K562 (cell line): Measurements from ENCODE around the gene DOCK1. TPM values are rescaled to one million over a fixed set of nuclear protein-coding genes. Genes with fewer than 3 reads are reported as not detected.

Experiments
- ATAC-seq: fragments of 200-7000 bp; cut with Tn5 transposase; 3 replicates; pipeline ENCODE4 v1.9.1; 2020; ENCODE audit warnings: moderate library complexity
- BruUV-seq: library from RNA; stranded (reverse); fragments of 400-500 nt; replicated peaks from 2 replicates; lab custom pipeline; 2021; lab: Mats Ljungman, UMichigan
- CTCF ChIA-PET: fragments of 300-600 bp; formaldehyde crosslinking; extraction: SDS; loops from one replicate; lab custom pipeline; 2021; ENCODE audit warnings: low intra/inter-chr PET ratio; lab: Yijun Ruan, JAX
- POLR2A ChIA-PET: fragments of 300-600, 350-650 bp; sonication (Branson Sonifier 250); formaldehyde crosslinking; extraction: SDS; loops from one replicate; lab custom pipeline; 2021; ENCODE audit warnings: antibody characterized with exemption, inconsistent platforms; lab: Yijun Ruan, JAX
- DNase-seq, 4 experiments: peaks; one replicate each; pipeline versions ENCODE4 v3.0.0 to v3.0.0-alpha.2; 2011 to 2018; ENCODE audit warnings: low spot score in 3 of 4, mixed read lengths in 3 of 4; ENCODE audit errors: extremely low read depth in 1 of 4
- FAIRE-seq: peaks from 2 replicates; lab custom pipeline; 2011; peaks lifted over from hg19 to GRCh38; lab: Jason Lieb, UNC
- H2AFZ ChIP-seq: 2 replicates; pipeline ENCODE4 v1.6.0; 2011; ENCODE audit warnings: low read depth, low read length, control low read depth, inconsistent platforms
- H3K27ac ChIP-seq: fragments of 200-600 bp; 3 replicates; pipeline ENCODE4 v1.8.0; 2011; ENCODE audit warnings: low read depth, mild to moderate bottlenecking, control low read depth, inconsistent platforms, low read length, moderate library complexity, mixed read lengths; ENCODE audit errors: extremely low read depth
- H3K27me3 ChIP-seq, 2 experiments: fragments of 300-600 bp in 1 of 2; 2 replicates in 1 of 2; 3 replicates in 1 of 2; pipeline versions ENCODE4 v1.6.0 to v1.8.0; 2011; ENCODE audit warnings: inconsistent platforms in 2 of 2, low read length in 2 of 2, mild to moderate bottlenecking in 1 of 2, mixed read lengths in 1 of 2, moderate library complexity in 1 of 2; ENCODE audit not compliant: control insufficient read depth in 2 of 2, insufficient read depth in 2 of 2
- H3K36me3 ChIP-seq: fragments of 300-600 bp; 3 replicates; pipeline ENCODE4 v1.8.0; 2011; ENCODE audit warnings: mild to moderate bottlenecking, low read length, inconsistent platforms; ENCODE audit not compliant: control insufficient read depth, insufficient read depth
- H3K4me1 ChIP-seq, 2 experiments: fragments of 200-600 bp in 1 of 2; replicated peaks in 1 of 2; 2 replicates in 1 of 2; 3 replicates in 1 of 2; pipeline versions ENCODE4 v1.5.1 to v1.8.0; 2011; ENCODE audit warnings: inconsistent platforms in 2 of 2, low read length in 2 of 2, mild to moderate bottlenecking in 1 of 2, mixed read lengths in 1 of 2, moderate library complexity in 1 of 2; ENCODE audit not compliant: control insufficient read depth in 2 of 2, insufficient read depth in 2 of 2
- H3K4me2 ChIP-seq: 2 replicates; pipeline ENCODE4 v1.6.1; 2011; ENCODE audit warnings: low read length, control low read depth, inconsistent platforms, mixed read lengths; ENCODE audit not compliant: insufficient read depth
- H3K4me3 ChIP-seq: fragments of 200-600 bp; sonication (generic), shearing (Covaris generic); 2 replicates; pipeline ENCODE4 v1.5.1; 2016; ENCODE audit warnings: control low read depth, inconsistent platforms
- H3K79me2 ChIP-seq: fragments of 200-600 bp; 3 replicates; pipeline ENCODE4 v1.8.0; 2011; ENCODE audit warnings: low read length, inconsistent platforms; ENCODE audit not compliant: control insufficient read depth, insufficient read depth
- H3K9ac ChIP-seq, 2 experiments: 2 replicates each; pipeline versions ENCODE4 v1.6.0 to v1.6.1; 2011; ENCODE audit warnings: low read depth in 2 of 2, low read length in 2 of 2, control low read depth in 1 of 2, inconsistent platforms in 1 of 2, mild to moderate bottlenecking in 1 of 2, mixed read lengths in 1 of 2; ENCODE audit not compliant: insufficient read depth in 1 of 2
- H3K9me1 ChIP-seq: one replicate; pipeline ENCODE4 v1.6.0; 2011; ENCODE audit warnings: inconsistent platforms, mild to moderate bottlenecking, low read length, moderate library complexity; ENCODE audit not compliant: control insufficient read depth, insufficient read depth
- H3K9me3 ChIP-seq: replicated peaks from 2 replicates; pipeline ENCODE4 v1.5.1; 2011; ENCODE audit warnings: low read depth, low read length, inconsistent platforms; ENCODE audit not compliant: control insufficient read depth, insufficient read depth
- H4K20me1 ChIP-seq: replicated peaks from 2 replicates; pipeline ENCODE4 v1.6.1; 2011; ENCODE audit warnings: low read length, inconsistent platforms, mixed read lengths; ENCODE audit not compliant: control insufficient read depth, insufficient read depth
- CBFB ChIP-seq: sonication (generic); formaldehyde crosslinking; IDR thresholded peaks from 2 replicates; pipeline ENCODE4 v1.4.0; 2020; ENCODE audit warnings: mild to moderate bottlenecking, missing genetic modification reagents
- CBX1 ChIP-seq: sonication (generic); IDR thresholded peaks from 2 replicates; pipeline ENCODE4 v1.6.1; 2016; ENCODE audit warnings: antibody characterized with exemption, low read depth, mild to moderate bottlenecking
- DACH1 ChIP-seq: fragments of 450-650 bp; IDR thresholded peaks from 2 replicates; pipeline ENCODE4 v1.6.1; 2018; ENCODE audit not compliant: partially characterized antibody
- EHMT2 ChIP-seq: fragments of 450-650 bp; IDR thresholded peaks from 2 replicates; pipeline ENCODE4 v1.6.1; 2018; ENCODE audit warnings: antibody characterized with exemption
- ETV5 ChIP-seq: sonication (generic); formaldehyde crosslinking; IDR thresholded peaks from 2 replicates; pipeline ENCODE4 v1.4.0; 2020; ENCODE audit warnings: low read depth, mild to moderate bottlenecking, missing genetic modification reagents
- HNRNPL ChIP-seq: fragments of 200-400 bp; formaldehyde crosslinking; IDR thresholded peaks from 2 replicates; pipeline ENCODE4 v1.6.1; 2017; ENCODE audit warnings: low read depth, mild to moderate bottlenecking, low read length
- RCOR1 ChIP-seq, 2 experiments: IDR thresholded peaks; 2 replicates each; pipeline ENCODE4 v1.6.1; 2012; ENCODE audit warnings: low read depth in 2 of 2, low read length in 2 of 2, borderline replicate concordance in 1 of 2, improper control_type of control experiment in 1 of 2
- SOX6 ChIP-seq: fragments of 450-650 bp; IDR thresholded peaks from 2 replicates; pipeline ENCODE4 v1.6.1; 2014; ENCODE audit warnings: mild to moderate bottlenecking
- ZNF217 ChIP-seq: sonication (generic); formaldehyde crosslinking; IDR thresholded peaks from 2 replicates; pipeline ENCODE4 v1.8.0; 2022; ENCODE audit warnings: mild to moderate bottlenecking, missing genetic modification reagents
- WGBS: fragments of 100-300 bp; shearing (Covaris generic); methylation state at CpG from one replicate; pipeline ENCODE4 v1.1.6; 2016; ENCODE audit warnings: low coverage, mixed read lengths; ENCODE audit not compliant: insufficient coverage; ENCODE audit errors: missing lambda C conversion rate; 5-methylcytosine and 5-hydroxymethylcytosine counted together
- in situ Hi-C: fragments of 300-500 bp; cut with MboI; formaldehyde crosslinking; loops from 4 replicates; pipeline ENCODE4 v1.15.0; 2018; ENCODE audit warnings: inconsistent platforms, mixed read lengths
- intact Hi-C: fragments of 100-400 bp; cut with micrococcal nuclease; formaldehyde crosslinking; loops from 2 replicates; pipeline ENCODE4 v1.14.2; 2022
- polyA plus RNA-seq, 8 experiments: library from polyadenylated mRNA; depleted of rRNA in 4 of 8; stranded (reverse) in 5 of 8; unstranded in 3 of 8; fragments of >200 nt; fragmentation: Nextera tagmentation in 2 of 8; fragmentation: Illumina TruSeq in 1 of 8; extraction: Ambion mirVana in 2 of 8; extraction: Trizol in 1 of 8; gene quantifications; 2 replicates each; pipeline versions ENCODE4 v1.2.1 to v1.2.3, GENCODE V29; 2011 to 2014; ENCODE audit warnings: inconsistent platforms in 1 of 8, missing spikeins in 1 of 8
- total RNA-seq, 7 experiments: library from RNA; depleted of rRNA in 6 of 7; stranded (reverse); fragments of >200 nt in 6 of 7; fragmentation: Illumina TruSeq in 2 of 7; extraction: Trizol in 2 of 7; gene quantifications; 2 replicates each; pipeline versions ENCODE4 v1.2.1 to v1.2.3, GENCODE V29; 2011 to 2021; ENCODE audit warnings: low replicate concordance in 1 of 7
- TF ChIP-seq, protein P1 (sequence below): fragments of 250-450 bp; sonication (Bioruptor Pico); IDR thresholded peaks from 2 replicates; pipeline ENCODE4 v1.4.0; 2020
- TF ChIP-seq, protein P2 (sequence below): sonication (generic); formaldehyde crosslinking; IDR thresholded peaks from 2 replicates; pipeline ENCODE4 v1.8.0; 2022; ENCODE audit warnings: mild to moderate bottlenecking, missing genetic modification reagents
- TF ChIP-seq, protein P3 (sequence below), 2 experiments: fragments of 450-650 bp; IDR thresholded peaks; 2 replicates each; pipeline ENCODE4 v1.6.1; 2016

Gene DOCK1
- total and polyA plus RNA-seq, 9 of the 15 experiments (the other 6 are each of a cell fraction or from before 2014, with no cell fraction given): 0.31 TPM; not detected in 8

DNA sequence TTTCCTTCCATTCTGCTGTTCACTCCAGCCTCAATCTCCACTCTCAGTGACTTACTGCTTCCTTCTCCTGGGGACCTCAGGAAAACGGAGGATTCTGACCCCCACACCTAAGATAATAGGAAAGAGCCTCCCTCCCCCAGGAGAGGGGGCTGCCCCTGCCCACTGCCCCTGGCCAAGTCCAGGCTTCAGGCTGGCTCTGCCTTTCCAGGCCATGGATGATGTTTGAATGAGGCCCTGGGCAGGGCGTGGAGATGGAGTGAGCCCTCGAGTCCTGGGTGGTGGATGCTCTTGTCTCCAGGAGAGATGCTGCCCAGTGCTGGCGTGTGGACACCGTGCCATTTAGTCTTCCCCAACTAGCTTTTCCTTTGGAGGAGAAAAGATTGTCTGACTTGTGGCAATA is 184.2 kb downstream of the DOCK1 start:
- no peak for FAIRE-seq
- no peaks in the 10 kb centered on the region for H3K9me3 ChIP-seq
- no peaks in the 10 kb centered on the region for H3K27me3 ChIP-seq
- no peaks in the 10 kb centered on the region for H4K20me1 ChIP-seq
- no peak overlapping the region for H2AFZ ChIP-seq
- no peaks in the 10 kb centered on the region for H3K79me2 ChIP-seq
- intact Hi-C loops: no loop called here
- no peak for ATAC-seq
- 5% methylated on average over 2 of the region's 5 CpGs for WGBS
- BruUV-seq: no TSS peak
- DNase-seq: no peak
- no peak overlapping the region for H3K27ac ChIP-seq
- H3K4me1 ChIP-seq: no peaks in the 10 kb centered on the region
- ChIA-PET POLR2A (no interaction called here), CTCF (no interaction called here)
- in situ Hi-C loops: no loop called here
- no peaks in the 10 kb centered on the region for H3K9me1 ChIP-seq
- H3K36me3 ChIP-seq: no peaks in the 10 kb centered on the region
- H3K9ac ChIP-seq: no peak overlapping the region
- H3K4me2 ChIP-seq: no peak overlapping the region
- H3K4me3 ChIP-seq: no peak overlapping the region
- no peak for TF ChIP-seq HNRNPL
- TF ChIP-seq RCOR1 (IDR thresholded peaks at IDR 0.05; ENCODE audit: borderline replicate concordance in 1 of 2, low read depth in 2 of 2, low read length in 2 of 2): no peak
- TF ChIP-seq, protein P1, sequence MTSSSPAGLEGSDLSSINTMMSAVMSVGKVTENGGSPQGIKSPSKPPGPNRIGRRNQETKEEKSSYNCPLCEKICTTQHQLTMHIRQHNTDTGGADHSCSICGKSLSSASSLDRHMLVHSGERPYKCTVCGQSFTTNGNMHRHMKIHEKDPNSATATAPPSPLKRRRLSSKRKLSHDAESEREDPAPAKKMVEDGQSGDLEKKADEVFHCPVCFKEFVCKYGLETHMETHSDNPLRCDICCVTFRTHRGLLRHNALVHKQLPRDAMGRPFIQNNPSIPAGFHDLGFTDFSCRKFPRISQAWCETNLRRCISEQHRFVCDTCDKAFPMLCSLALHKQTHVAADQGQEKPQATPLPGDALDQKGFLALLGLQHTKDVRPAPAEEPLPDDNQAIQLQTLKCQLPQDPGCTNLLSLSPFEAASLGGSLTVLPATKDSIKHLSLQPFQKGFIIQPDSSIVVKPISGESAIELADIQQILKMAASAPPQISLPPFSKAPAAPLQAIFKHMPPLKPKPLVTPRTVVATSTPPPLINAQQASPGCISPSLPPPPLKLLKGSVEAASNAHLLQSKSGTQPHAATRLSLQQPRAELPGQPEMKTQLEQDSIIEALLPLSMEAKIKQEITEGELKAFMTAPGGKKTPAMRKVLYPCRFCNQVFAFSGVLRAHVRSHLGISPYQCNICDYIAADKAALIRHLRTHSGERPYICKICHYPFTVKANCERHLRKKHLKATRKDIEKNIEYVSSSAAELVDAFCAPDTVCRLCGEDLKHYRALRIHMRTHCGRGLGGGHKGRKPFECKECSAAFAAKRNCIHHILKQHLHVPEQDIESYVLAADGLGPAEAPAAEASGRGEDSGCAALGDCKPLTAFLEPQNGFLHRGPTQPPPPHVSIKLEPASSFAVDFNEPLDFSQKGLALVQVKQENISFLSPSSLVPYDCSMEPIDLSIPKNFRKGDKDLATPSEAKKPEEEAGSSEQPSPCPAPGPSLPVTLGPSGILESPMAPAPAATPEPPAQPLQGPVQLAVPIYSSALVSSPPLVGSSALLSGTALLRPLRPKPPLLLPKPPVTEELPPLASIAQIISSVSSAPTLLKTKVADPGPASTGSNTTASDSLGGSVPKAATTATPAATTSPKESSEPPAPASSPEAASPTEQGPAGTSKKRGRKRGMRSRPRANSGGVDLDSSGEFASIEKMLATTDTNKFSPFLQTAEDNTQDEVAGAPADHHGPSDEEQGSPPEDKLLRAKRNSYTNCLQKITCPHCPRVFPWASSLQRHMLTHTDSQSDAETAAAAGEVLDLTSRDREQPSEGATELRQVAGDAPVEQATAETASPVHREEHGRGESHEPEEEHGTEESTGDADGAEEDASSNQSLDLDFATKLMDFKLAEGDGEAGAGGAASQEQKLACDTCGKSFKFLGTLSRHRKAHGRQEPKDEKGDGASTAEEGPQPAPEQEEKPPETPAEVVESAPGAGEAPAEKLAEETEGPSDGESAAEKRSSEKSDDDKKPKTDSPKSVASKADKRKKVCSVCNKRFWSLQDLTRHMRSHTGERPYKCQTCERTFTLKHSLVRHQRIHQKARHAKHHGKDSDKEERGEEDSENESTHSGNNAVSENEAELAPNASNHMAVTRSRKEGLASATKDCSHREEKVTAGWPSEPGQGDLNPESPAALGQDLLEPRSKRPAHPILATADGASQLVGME (CRISPR knock-in tag): no peak
- TF ChIP-seq, protein P2, sequence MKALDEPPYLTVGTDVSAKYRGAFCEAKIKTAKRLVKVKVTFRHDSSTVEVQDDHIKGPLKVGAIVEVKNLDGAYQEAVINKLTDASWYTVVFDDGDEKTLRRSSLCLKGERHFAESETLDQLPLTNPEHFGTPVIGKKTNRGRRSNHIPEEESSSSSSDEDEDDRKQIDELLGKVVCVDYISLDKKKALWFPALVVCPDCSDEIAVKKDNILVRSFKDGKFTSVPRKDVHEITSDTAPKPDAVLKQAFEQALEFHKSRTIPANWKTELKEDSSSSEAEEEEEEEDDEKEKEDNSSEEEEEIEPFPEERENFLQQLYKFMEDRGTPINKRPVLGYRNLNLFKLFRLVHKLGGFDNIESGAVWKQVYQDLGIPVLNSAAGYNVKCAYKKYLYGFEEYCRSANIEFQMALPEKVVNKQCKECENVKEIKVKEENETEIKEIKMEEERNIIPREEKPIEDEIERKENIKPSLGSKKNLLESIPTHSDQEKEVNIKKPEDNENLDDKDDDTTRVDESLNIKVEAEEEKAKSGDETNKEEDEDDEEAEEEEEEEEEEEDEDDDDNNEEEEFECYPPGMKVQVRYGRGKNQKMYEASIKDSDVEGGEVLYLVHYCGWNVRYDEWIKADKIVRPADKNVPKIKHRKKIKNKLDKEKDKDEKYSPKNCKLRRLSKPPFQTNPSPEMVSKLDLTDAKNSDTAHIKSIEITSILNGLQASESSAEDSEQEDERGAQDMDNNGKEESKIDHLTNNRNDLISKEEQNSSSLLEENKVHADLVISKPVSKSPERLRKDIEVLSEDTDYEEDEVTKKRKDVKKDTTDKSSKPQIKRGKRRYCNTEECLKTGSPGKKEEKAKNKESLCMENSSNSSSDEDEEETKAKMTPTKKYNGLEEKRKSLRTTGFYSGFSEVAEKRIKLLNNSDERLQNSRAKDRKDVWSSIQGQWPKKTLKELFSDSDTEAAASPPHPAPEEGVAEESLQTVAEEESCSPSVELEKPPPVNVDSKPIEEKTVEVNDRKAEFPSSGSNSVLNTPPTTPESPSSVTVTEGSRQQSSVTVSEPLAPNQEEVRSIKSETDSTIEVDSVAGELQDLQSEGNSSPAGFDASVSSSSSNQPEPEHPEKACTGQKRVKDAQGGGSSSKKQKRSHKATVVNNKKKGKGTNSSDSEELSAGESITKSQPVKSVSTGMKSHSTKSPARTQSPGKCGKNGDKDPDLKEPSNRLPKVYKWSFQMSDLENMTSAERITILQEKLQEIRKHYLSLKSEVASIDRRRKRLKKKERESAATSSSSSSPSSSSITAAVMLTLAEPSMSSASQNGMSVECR (CRISPR knock-in tag): no peak
- TF ChIP-seq ETV5 (CRISPR knock-in tag): no peak
- no peak for TF ChIP-seq ZNF217 (CRISPR knock-in tag)
- TF ChIP-seq, protein P3, sequence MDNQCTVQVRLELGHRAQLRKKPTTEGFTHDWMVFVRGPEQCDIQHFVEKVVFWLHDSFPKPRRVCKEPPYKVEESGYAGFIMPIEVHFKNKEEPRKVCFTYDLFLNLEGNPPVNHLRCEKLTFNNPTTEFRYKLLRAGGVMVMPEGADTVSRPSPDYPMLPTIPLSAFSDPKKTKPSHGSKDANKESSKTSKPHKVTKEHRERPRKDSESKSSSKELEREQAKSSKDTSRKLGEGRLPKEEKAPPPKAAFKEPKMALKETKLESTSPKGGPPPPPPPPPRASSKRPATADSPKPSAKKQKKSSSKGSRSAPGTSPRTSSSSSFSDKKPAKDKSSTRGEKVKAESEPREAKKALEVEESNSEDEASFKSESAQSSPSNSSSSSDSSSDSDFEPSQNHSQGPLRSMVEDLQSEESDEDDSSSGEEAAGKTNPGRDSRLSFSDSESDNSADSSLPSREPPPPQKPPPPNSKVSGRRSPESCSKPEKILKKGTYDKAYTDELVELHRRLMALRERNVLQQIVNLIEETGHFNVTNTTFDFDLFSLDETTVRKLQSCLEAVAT (IDR thresholded peaks at IDR 0.05): no peak
- no peak for TF ChIP-seq SOX6
- no peak for TF ChIP-seq DACH1
- no peak for TF ChIP-seq CBX1
- no peak for TF ChIP-seq EHMT2
- no peak for TF ChIP-seq CBFB (CRISPR knock-in tag)
